GM19351 (cell line): Measurements from ENCODE around the gene OR2S2.
"Not testable (repeated sequence)": the region's sequence is repeated elsewhere in the genome, so short reads cannot be mapped to it uniquely, and the experiment has no call there.

Experiments used
- ATAC-seq: cut with Tn5 transposase; IDR thresholded peaks from one replicate; pipeline ENCODE4 v1.9.1; 2021; ENCODE audit warnings: mild to moderate bottlenecking, moderate library complexity; ENCODE audit not compliant: unreplicated experiment

The OR2S2 gene, protein sequence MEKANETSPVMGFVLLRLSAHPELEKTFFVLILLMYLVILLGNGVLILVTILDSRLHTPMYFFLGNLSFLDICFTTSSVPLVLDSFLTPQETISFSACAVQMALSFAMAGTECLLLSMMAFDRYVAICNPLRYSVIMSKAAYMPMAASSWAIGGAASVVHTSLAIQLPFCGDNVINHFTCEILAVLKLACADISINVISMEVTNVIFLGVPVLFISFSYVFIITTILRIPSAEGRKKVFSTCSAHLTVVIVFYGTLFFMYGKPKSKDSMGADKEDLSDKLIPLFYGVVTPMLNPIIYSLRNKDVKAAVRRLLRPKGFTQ

DNA sequence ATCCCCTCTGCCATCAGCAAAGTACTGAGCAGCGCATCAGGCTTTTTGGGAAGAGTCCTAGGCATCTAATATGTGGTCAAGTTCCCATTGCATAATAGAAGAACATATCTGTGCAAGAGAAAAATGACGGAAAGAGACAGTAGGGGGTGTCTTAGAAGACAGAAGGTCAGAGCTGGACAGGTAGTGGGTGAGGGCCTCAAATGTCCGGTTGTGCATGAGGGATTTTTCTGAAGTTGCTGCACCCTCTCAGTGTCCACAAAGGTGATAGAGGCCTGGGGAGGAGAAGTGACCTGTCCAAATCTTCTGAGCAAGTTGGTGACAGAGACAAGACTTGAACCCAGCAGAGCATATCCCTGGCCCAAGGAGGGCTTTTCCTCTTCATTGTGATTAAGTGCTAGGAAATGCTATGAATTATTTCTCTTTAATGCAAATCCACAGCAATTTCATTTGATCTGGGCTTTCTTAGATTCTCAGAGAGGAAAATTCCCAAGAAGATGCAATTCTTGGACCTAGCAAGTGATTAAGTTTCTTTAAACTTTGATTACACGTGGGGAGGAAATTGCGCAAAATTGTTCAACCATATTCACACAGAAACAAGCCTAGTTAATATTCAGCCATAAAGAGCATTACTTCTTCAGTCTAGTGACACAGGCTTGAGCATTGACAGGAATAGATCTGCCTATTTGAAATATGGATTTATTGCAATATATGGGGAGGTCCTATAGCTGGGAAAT is at the start of gene OR2S2:
Gene OR2S2 (minus strand): TSS at position 51 of the 734 bp plus-strand sequence. CDS start 56 bp downstream, outside the sequence.
- no peak for ATAC-seq

DNA sequence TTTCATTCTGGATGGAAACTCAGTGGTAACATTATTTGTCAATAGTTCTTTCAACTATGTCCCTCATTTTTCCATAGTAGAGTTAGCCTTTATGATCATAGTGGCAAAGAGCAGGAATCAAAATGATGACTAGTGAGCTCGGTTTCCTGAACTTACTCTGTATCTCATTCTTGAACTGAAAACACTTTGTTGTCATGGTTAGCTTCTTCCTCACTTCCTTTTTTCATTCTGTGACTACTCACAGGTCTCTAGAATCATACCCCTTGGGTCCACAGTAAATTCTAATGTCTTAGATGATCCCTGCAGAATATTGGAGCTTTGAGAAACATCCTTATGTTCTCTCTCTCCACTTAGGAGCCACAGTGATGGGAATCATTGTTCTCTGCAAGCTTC is 49.4 kb upstream of the OR2S2 start:
- peak; percentile 88 for ATAC-seq

DNA sequence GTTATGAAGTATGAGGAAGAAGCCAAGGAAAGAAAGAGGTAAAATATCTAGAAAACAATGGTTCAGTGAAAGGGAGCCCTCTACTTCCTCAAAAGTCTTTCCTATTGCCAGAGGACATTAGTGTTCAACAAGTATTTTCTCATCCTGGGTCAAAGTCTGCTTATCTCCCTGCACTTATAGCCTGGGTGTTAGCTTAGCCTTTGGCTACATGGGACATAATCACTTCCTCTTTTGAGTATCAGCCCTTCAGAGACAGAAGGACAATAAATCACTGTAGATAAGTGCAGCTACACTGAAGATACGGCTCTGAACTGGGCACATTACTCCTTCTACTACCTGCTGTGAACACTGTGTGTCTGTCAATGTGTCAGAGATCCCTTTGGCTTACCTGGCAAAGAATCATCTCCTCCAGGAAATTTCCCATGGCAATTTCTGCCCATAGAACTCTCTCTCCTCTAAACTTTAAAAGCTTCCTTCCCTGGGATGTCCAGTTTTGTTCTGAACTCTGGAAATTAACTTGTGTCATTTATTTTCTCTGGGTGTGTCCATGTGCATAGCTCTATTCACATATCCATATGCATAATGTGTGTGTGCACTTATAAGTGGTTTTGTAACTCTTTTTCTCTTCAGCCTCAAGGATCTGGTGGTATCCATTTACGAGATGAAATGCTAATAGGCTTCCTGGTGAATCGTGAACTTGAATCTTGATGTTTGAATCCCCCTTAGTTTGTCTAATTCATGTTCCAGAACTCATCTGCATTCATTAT is 48.8 kb upstream of the OR2S2 start:
- ATAC-seq = no peak

DNA sequence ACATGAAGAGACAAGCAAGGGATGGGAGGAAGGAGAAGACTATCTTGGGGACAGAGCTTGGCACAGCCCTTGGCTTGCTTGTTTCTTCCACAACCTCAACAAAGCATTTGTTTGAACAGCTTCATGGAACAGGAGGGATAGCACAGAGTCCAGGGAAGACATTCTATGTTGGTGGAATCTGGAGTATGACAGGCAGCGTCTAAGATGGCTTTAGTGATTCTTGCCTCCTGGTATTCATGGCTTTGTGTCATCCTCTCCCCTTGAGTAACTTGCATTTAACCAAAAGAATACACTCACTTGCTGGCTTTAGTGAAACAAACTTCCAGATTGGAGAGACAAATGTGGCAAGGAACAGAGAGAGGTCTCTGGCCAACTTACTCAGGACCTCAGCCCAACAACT is 47.9 kb upstream of the OR2S2 start:
- no peak for ATAC-seq

DNA sequence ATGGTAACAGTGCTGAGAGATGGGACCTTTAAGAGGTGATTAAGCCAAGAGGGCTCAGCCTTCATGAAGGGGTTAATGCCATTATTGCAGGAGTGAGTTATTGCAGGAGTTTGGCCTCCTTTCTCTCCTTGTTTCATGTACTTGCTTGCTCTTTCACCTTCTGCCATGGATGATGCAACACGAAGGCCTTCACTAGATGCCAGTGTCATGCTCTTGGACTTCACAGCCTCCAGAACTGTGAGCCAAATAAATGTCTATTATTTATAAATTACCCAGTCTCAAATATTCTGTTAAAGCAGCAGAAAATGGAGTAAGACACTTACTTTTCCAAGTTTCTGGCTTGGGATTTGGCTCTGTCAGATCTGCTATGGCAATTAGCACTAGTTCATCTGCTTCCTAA is 40.4 kb upstream of the OR2S2 start:
- no peak for ATAC-seq

DNA sequence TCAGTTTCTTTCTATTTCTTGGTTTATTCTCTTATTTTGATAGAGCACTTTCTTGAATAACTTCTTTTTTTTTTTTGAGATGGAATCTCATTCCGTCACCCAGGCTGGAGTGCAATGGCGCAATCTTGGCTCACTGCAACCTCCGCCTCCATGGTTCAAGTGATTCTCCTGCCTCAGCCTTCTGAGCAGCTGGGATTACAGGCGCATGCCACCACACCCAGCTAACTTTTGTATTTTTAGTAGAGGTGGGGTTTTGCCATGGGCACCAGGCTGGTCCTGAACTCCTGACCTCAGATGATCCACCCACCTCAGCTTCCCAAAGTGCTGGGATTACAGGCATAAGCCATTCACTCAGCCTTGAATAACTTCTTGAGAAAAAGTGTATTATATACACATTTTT is 39.1 kb upstream of the OR2S2 start:
- not testable (repeated sequence) for ATAC-seq

DNA sequence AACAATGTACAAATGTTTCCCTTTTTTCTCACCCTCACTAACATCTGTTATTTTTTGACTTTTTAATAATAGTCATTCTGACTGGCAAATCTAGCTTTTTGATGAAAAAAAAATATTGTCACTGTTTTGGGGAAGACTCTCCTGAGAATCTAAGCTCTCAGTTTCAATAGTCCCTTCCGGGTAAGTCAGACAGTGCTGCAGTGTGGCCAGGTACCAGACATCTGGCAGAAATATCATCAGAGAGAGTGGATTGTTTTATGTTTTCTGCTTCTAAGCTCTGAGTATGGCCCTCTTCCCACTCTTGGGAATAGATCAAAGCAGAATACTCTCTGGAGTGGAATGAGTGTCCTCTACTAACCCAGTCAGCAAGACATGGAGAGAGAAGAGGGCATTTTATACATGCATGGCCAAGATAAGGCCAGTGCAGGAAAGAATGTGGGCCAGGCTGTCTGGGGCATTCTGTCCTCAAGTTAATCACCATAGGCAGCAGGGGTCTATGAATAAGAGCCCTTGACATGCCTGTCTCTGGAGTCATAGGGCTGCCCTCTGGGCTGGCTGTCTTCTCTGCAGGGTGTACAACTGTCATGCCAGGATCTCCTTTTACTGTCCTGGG is 38.5 kb upstream of the OR2S2 start:
- no peak for ATAC-seq

DNA sequence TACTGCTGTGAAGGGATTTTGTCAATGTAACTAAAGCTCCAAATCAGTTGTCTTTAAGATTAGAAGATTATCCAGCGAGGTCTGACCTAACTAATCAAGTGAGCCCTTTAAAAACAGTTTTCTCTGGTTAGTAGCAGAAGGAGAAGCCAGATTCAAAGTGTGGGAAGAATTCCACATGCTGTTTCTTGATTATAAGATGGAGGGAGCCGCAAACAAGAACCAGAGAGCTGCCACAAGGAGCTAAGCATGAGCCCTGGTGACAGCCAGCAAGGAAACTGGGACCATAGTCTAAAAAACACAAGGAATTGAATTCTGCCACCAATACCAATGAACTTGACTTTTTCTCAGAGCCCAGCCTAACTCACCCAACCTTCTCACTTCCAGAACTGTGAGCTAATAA is 37.0 kb upstream of the OR2S2 start:
- no peak for ATAC-seq

DNA sequence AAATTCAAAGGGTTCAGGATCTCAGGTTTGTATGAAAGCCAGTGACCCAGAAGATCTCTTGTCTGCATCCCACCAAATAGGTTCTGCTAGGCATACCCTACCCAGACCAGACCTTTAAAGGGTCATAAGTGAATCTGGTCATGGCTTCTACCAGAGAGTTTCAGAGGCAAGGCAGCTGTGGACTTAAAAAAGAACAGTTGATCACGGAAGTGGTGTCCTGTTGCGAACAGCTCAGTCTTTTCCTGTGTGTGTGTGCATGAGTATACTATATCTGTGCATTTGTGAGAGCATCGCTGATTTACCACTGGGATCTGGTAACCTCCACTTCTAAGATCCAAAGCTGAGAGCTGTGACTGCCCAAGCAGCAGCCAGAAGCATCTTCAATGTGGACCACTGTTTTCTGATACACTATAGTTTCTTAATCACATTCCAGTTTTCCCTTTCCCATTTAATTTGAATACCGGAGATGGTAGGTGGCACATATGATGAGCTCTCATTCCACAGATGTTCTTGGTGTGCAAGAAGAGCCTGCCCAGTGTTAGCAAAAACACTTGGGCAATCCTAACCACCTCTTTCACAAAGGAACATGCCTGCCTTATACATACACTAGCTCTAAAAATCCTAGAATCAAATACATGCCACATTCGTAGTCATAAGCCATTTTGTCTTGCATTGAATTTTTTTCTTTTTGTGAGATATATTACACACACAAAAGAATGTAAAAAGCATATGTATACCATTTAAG is 36.2 kb upstream of the OR2S2 start:
- ATAC-seq = no peak

DNA sequence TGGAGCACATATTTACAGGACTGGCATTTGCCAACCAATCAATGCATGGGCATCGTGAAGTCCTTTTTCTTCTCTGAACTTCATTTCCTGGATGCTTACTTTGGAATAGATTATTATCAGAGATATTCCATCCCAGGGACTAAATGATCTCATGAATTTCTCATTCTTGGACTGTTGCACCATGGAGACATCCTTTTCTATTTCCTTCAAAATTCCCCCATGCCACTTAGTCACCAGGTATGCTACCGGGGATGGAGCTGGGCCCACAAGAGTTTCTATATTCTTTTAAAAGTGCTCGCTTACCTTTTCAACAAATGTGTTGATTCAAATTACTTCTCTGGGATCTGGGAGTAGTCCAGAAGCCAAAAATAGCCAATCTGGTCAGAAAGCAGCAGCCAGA is 35.2 kb upstream of the OR2S2 start:
- ATAC-seq = not testable (repeated sequence)

DNA sequence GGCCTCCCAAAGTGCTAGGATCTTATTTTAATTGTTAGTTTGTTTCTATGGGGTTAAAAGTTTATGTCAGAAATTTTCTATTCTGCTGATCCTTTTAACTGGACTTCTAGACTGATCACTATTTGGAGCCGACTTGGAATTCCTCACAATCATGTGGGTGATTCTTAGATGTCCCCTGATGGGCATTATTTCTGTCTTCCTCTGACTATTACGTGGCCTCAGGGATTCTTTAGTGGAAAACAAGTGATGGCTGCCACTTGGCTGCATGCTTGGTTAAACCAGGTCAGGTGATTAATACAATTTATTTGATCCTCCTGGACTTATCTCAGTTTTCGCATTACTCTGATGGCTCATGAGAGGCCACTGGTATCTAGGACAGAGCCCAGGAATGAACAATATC is 32.2 kb upstream of the OR2S2 start:
- no peak for ATAC-seq

DNA sequence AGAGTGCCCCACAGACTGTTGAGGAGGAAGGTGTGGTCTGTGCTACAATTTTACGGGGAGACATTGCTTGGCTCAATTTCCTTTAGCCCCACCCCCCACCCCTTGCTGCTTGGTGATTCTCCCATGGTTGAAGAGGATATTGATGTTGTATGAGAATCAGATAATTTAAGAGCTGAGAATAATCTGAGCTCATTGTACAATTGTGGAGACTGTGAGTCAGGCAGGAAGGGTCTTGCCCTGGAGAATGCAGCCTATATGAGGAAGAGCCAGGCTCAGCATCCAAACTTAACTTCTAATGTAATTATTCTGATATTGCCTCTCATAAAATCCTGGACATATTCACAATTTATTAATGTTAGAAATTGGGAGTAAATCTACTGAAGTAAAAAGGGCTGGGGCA is 26.1 kb upstream of the OR2S2 start:
- ATAC-seq = no peak

DNA sequence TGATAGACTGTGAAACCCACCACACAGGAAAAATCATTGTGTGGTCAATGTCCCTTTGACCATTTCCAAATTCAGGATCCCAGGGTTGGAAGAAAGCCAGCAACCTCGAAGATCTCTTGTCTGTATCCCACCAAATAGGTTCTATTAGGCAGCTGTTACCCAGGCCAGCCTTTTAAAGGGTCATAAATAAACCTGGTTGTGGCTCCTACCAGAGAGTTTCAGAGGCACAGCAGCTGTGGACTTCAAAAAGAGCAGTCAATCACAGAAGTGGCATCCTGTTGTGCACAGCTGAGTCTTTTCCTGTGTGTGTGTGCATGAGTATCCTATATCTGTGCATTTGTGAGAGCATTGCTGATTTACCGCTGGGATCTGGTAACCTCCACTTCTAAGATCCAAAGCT is 23.7 kb upstream of the OR2S2 start:
- ATAC-seq = no peak

DNA sequence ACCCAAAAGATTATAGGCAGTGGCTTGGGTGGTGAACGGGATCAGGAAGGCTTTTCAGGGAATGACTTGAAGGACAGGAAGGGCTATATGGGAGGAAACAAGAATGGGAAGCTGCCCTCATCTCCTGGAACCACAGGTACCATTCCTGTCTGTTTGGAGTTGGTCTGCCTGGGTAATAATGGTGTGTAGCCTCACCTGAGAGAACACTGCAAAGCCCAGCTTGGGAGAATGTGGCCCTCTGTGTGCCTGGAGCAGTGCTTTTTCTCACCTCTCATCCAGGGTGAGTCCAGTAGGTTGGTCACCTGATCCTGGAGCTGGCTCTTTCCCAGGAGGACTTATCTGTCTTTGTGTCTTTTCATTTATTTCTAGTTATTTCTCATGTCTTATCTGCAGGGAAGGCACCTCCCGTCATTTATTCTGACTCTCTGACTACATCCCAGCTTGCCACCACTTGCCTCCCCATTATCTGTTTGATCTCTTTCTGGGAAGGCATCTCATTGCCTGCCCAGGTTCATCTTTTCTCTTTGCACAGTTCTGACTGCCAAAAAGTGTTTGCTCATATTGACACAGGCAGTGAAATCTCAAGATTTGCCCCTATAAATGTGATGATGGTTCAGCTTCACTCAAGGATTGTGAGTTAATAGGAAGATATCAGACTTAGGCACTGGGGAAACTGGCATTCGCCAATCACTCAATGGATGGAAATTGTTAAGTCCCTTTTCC is 22.5 kb upstream of the OR2S2 start:
- no peak for ATAC-seq

DNA sequence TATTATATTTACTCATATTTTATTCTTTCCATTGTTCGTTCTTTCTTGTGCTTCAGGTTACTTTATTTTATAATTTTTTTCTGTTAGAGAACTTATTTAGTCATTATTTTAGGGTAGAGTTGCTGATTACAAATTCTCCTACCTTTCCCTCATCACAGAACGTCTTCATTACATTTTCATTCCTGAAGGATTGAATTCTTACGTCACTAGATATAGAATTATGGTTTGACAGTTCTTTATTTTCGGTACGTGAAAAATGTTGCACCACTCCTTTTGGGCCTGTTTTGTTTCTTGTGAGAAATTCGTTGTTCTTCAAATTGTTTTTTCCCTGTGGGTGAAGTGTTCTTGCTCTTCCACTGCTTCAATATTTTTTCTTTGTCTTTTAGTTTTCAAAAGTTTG is 20.8 kb upstream of the OR2S2 start:
- no peak for ATAC-seq

DNA sequence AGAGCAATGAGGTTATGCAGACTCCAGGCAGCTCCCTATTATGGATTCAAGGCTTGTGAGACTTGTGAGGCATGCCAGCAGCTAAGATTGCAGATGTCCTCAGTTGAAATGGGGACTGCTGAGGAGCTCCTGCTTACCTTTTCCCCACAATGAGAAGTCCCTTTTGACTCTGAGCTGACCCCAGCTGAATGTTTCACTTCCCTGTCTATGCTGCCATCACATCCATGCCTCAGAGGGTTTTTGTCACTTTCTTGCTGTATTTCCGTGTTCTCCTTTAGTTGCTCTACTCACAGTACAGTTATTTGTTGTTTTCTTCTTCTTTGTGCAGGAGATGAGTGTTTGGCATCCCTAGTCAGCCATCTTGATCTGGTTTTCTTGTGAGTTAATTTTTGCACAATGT is 18.8 kb upstream of the OR2S2 start:
- ATAC-seq = peak; percentile 64

DNA sequence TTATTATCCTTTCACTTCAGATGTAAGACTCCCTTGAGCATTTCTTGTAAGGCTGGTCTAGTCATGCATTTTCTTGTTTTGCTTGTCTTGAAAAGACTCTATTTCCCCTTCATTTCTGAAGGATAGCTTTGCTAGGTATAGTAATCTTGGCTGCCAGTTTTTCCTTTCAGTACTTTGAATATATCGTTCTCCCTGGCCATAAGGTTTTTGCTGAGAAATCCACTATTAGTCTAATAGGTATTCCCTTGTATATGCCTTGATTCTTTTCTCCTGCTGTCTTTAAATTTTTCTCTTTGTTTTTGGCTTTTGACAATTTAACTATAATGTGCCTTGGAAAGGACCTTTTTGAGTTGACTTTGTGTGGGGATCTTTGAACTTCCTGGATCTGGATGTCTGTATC is 16.8 kb upstream of the OR2S2 start:
- no peak for ATAC-seq

DNA sequence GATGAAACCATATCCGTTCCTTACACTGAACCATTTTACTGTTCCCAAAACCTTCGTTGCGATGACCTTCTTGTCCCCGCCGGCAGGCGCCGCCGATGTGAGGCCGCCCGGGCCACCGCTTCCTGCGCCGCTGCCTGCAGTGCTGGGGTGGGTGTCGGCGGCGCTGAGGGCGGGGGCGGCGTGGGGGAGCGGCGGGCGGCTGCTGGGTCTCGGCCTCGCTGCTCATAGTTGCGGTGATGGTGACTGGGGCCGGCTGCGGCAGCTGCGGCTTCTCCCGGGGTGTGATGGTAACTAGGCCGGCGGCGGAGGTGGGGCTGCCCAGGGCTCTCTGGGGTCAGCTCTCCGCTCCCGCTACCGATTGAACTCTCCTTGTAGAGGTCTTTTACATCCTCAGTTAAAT is 14.1 kb upstream of the OR2S2 start:
- ATAC-seq = no peak

DNA sequence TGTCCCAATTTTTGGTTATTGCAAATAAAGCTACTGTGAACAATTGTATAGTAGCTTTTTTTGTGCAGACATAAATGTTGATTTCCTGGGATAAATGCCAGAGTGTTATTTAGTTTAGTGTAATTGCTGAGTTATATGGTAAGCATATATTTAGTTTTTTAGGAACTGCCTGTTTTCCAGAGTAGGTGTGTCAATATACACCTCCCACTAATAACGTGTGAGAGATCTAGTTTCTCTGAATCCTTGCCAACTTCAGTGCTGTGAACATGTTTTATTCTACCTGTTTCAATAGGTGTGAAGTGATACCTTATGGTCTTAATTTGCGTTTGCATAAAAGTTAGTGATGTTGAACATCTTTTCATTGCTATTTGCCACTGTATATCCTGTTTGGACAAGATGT is 9.1 kb upstream of the OR2S2 start:
- no peak for ATAC-seq

DNA sequence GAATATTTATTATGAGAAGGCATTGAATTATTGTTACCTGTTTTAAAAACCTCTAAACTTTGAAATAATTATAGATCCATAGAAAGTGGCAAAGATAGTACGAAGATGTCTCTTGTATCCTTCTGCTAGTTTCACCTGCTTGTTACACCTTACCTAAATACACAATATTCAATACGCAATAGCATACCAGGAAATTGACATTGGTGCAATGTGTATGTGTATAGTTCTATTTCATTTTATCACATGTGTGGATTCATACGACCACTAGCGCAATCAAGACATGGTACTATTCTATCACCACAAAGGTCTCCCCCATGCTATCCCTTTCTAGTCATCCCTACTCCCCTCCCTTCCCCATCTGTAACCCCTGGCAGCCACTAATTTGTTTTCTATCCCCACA is 8.5 kb upstream of the OR2S2 start:
- no peak for ATAC-seq
